H1 (cell line): ENCODE data around the gene CEP104.

ENCODE experiments used
- ATF3 ChIP-seq: IDR thresholded peaks from 2 replicates; pipeline ENCODE4 v1.6.1; 2011; ENCODE audit warnings: low read depth, mild to moderate bottlenecking, low read length; ENCODE audit not compliant: insufficient read depth
- EP300 ChIP-seq, 2 experiments: IDR thresholded peaks; 1 replicate in 1 of 2; 2 replicates in 1 of 2; pipeline ENCODE4 v1.6.1; 2011 to 2012; ENCODE audit warnings: low read depth in 2 of 2, low read length in 2 of 2, mild to moderate bottlenecking in 2 of 2, borderline replicate concordance in 1 of 2, inconsistent platforms in 1 of 2, moderate library complexity in 1 of 2
- EZH2 ChIP-seq: fragments of 200-600 bp; sonication (generic); IDR thresholded peaks from 2 replicates; pipeline ENCODE4 v1.7.1; 2012; ENCODE audit warnings: low read depth, mild to moderate bottlenecking, moderate library complexity, low read length, inconsistent platforms; ENCODE audit not compliant: severe bottlenecking
- GABPA ChIP-seq: IDR thresholded peaks from 2 replicates; pipeline ENCODE4 v1.6.1; 2011; ENCODE audit warnings: mild to moderate bottlenecking, low read length, moderate library complexity, borderline replicate concordance; ENCODE audit not compliant: insufficient read depth
- GTF2F1 ChIP-seq: IDR thresholded peaks from 2 replicates; pipeline ENCODE4 v1.6.1; 2012; ENCODE audit warnings: low read depth, low read length, improper control_type of control experiment, borderline replicate concordance
- MAFK ChIP-seq: IDR thresholded peaks from 2 replicates; pipeline ENCODE4 v1.6.1; 2012; ENCODE audit warnings: low read depth, mild to moderate bottlenecking, improper control_type of control experiment, low read length
- POLR2AphosphoS5 ChIP-seq: IDR thresholded peaks from 2 replicates; pipeline ENCODE4 v1.6.1; 2011; ENCODE audit warnings: low read depth, low read length
- TAF7 ChIP-seq: optimal IDR thresholded peaks from 2 replicates; pipeline ENCODE3; 2011; ENCODE audit warnings: low read depth, mild to moderate bottlenecking, inconsistent platforms, low read length, moderate library complexity, borderline replicate concordance
- TF ChIP-seq, protein P1 (sequence below), 3 experiments: IDR thresholded peaks; 1 replicate in 2 of 3; 2 replicates in 1 of 3; pipeline versions ENCODE4 v1.5.1 to v1.6.1; 2011; ENCODE audit warnings: low read length in 3 of 3, mild to moderate bottlenecking in 3 of 3, inconsistent platforms in 2 of 3, low read depth in 1 of 3, moderate library complexity in 1 of 3; ENCODE audit not compliant: insufficient read depth in 1 of 3; ENCODE audit errors: control extremely low read depth in 1 of 3

- no peak for TF ChIP-seq EP300 (IDR thresholded peaks at IDR 0.05; ENCODE audit: borderline replicate concordance in 1 of 2, low read depth in 2 of 2, low read length in 2 of 2)
- TF ChIP-seq, protein P1, sequence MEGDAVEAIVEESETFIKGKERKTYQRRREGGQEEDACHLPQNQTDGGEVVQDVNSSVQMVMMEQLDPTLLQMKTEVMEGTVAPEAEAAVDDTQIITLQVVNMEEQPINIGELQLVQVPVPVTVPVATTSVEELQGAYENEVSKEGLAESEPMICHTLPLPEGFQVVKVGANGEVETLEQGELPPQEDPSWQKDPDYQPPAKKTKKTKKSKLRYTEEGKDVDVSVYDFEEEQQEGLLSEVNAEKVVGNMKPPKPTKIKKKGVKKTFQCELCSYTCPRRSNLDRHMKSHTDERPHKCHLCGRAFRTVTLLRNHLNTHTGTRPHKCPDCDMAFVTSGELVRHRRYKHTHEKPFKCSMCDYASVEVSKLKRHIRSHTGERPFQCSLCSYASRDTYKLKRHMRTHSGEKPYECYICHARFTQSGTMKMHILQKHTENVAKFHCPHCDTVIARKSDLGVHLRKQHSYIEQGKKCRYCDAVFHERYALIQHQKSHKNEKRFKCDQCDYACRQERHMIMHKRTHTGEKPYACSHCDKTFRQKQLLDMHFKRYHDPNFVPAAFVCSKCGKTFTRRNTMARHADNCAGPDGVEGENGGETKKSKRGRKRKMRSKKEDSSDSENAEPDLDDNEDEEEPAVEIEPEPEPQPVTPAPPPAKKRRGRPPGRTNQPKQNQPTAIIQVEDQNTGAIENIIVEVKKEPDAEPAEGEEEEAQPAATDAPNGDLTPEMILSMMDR (IDR thresholded peaks at IDR 0.05; ENCODE audit: control extremely low read depth in 1 of 3, insufficient read depth in 1 of 3, low read depth in 1 of 3, low read length in 3 of 3): no peak
- TF ChIP-seq ATF3: no peak
- TF ChIP-seq MAFK: no peak
- TF ChIP-seq GTF2F1: no peak
- no peak for TF ChIP-seq EZH2
- no peak for TF ChIP-seq TAF7
- no peak for TF ChIP-seq POLR2AphosphoS5
- TF ChIP-seq GABPA: no peak
Observed at GRCh38 chr1:3868464-3869006, 11.5 kb upstream of the CEP104 start.
